ENCODE measurements around the gene LMCD1.

Gene LMCD1

DNA sequence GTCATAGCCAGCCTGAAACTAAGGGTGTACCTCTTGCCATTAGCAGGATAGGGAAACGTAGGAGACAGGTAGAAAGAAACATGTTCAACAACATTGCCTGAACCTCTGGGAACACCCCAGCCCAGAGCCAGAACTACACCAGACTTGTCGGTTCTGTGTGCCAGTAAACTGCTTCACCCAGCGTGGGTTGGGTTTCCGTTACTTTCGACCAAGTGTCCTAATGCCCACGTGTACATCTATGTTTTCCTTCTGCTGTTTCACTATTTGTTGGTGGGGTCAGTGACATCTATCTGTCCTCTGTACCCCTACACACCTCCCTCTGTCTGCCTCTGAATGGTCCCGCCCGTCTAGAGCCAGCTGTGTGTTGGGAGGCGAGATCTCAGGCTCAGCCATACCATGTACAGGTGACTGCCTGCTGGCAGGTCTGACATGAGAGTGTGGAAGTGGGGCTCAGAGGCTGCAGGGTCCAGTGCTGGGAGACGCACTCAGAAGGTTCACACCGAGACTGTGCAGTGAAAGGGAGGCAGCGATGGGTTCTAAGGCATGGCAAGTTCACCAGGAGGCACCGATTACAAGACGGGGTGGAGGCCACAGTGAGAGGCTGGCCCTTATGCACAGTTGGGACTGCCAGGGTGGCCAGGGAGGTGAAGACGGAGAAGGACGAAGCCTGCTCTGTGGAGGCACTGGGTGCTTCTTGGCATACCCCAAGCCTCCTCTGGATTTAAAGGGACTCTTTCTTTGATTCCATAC, 106.6 kb downstream of the LMCD1 start:
- H3K27ac ChIP-seq, result peak overlapping the region; percentile 22; the same call in 1 of the 2 replicates

DNA sequence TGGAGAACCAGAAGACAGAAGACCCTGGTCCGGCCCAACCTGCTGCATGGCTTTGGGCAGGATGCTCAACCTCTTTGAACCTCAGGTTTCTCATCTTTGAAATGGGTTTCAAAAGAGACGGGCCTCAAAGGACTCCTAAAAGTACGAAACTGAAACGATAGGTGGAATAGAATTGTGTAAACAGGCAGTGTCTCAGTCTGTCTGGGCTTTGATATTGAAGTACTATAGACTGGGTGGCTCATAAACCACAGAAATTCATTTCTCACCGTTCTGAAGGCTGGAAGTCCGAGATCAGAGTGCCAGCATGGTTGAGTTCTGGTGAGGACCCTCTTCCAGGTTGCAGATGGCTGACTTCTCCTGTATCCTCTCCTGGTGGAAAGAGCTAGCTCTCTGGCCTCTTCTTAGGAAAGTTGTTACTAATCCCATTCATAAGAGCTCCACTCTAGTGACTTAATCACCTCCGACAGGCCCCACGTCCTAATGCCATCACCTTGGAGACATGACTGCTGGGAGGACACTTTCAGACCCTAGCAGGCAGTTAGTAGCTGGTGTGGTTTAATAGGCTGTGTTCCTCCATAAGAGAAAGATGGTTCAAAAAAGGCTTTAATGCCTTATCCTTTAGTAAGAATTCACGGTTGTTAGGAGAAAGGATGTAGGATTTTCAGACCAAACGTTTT, 107.3 kb downstream of the LMCD1 start:
- TF ChIP-seq, protein P1, sequence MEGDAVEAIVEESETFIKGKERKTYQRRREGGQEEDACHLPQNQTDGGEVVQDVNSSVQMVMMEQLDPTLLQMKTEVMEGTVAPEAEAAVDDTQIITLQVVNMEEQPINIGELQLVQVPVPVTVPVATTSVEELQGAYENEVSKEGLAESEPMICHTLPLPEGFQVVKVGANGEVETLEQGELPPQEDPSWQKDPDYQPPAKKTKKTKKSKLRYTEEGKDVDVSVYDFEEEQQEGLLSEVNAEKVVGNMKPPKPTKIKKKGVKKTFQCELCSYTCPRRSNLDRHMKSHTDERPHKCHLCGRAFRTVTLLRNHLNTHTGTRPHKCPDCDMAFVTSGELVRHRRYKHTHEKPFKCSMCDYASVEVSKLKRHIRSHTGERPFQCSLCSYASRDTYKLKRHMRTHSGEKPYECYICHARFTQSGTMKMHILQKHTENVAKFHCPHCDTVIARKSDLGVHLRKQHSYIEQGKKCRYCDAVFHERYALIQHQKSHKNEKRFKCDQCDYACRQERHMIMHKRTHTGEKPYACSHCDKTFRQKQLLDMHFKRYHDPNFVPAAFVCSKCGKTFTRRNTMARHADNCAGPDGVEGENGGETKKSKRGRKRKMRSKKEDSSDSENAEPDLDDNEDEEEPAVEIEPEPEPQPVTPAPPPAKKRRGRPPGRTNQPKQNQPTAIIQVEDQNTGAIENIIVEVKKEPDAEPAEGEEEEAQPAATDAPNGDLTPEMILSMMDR (conservative IDR thresholded peaks at IDR 0.05), result no peak
- no peak overlapping the region for H3K27ac ChIP-seq

More for the DNA sequence above, 106.6 kb downstream of the LMCD1 start:
- TF ChIP-seq, protein P1 (conservative IDR thresholded peaks at IDR 0.05), result no peak

DNA sequence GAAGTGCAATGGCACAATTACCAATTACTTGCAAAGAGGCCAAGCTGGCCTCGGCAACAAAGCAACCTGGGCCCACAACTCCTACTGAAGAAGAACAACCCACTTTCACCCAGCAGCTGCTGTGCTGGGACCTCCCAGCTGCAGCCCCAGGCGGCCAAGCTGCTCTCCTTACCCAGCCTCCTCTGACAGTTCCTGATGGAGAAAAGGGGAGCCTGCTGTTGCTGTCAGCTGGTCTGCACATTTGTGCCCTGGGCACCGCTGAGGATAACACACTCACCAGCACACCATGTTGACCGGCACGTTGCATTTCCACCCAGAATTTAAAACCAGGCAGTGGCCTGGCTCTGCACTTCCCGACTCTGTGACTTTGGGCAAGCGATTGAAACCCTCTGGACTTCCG, 109.3 kb downstream of the LMCD1 start:
- no peak overlapping the region; the same call in 1 of the 2 replicates for H3K27ac ChIP-seq

GRCh38 chr3:8617921-8618320, 116.3 kb downstream of the LMCD1 start:
- H3K27ac ChIP-seq, result no peak overlapping the region
- TF ChIP-seq, protein P1 (conservative IDR thresholded peaks at IDR 0.05), result no peak

More for the DNA sequence above, 109.3 kb downstream of the LMCD1 start:
- TF ChIP-seq, protein P1 (conservative IDR thresholded peaks at IDR 0.05), result no peak

- TF ChIP-seq, protein P1 (conservative IDR thresholded peaks at IDR 0.05), result no peak
- no peak overlapping the region for H3K27ac ChIP-seq
These were observed 117.3 kb downstream of the LMCD1 start for GRCh38 chr3:8618950-8619349.

- TF ChIP-seq, protein P1 (conservative IDR thresholded peaks at IDR 0.05), result no peak
- H3K27ac ChIP-seq, result no peak overlapping the region
These were observed 117.9 kb downstream of the LMCD1 start for GRCh38 chr3:8619548-8619947.

- TF ChIP-seq, protein P1 (conservative IDR thresholded peaks at IDR 0.05), result no peak
These were observed 119.5 kb downstream of the LMCD1 start for GRCh38 chr3:8621141-8621540.

More at GRCh38 chr3:8621141-8621540, 119.5 kb downstream of the LMCD1 start:
- H3K27ac ChIP-seq, result no peak overlapping the region
